WTC11 (cell line): ENCODE data around the gene ALOX12. TPM values are rescaled to one million over a fixed set of nuclear protein-coding genes. Genes with fewer than 3 reads are reported as not detected.

Source experiments
- ATAC-seq: fragments of 200-7000 bp; cut with Tn5 transposase; 2 replicates; pipeline ENCODE4 v1.10.0; 2021; ENCODE audit warnings: mild to moderate bottlenecking, moderate library complexity
- CTCF ChIA-PET: fragments of 300-600 bp; sonication (Branson Sonifier 250); formaldehyde crosslinking; loops from one replicate; lab custom pipeline; 2021; ENCODE audit warnings: antibody characterized with exemption; lab: Charles Lee
- POLR2A ChIA-PET: fragments of 350-600 bp; sonication (Branson Sonifier 250); formaldehyde crosslinking; loops from one replicate; lab custom pipeline; 2021; ENCODE audit warnings: antibody characterized with exemption; lab: Charles Lee
- DNase-seq: peaks from one replicate; pipeline ENCODE4 v3.0.0; 2021; ENCODE audit warnings: low spot score
- H3K27ac Mint-ChIP-seq: 2 replicates; pipeline ENCODE4 v1.8.0; 2021; ENCODE audit warnings: mixed read lengths
- H3K27me3 Mint-ChIP-seq: 2 replicates; pipeline ENCODE4 v1.8.0; 2021; ENCODE audit warnings: low read depth, mild to moderate bottlenecking, moderate library complexity, mixed read lengths
- H3K36me3 Mint-ChIP-seq: 2 replicates; pipeline ENCODE4 v1.8.0; 2021; ENCODE audit warnings: mixed read lengths
- H3K4me1 Mint-ChIP-seq: 2 replicates; pipeline ENCODE4 v1.8.0; 2022; ENCODE audit warnings: mixed read lengths
- H3K4me3 Mint-ChIP-seq: 2 replicates; pipeline ENCODE4 v1.8.0; 2021; ENCODE audit warnings: mild to moderate bottlenecking, moderate library complexity, mixed read lengths
- H3K9me3 Mint-ChIP-seq: 2 replicates; pipeline ENCODE4 v1.8.0; 2021; ENCODE audit warnings: mixed read lengths
- CREM ChIP-seq: sonication (generic); formaldehyde crosslinking; IDR thresholded peaks from 2 replicates; pipeline ENCODE4 v1.8.1; 2022; ENCODE audit warnings: mild to moderate bottlenecking, missing genetic modification reagents, moderate library complexity
- EMX1 ChIP-seq: fragments of 250-450 bp; sonication (Bioruptor Pico); IDR thresholded peaks from 2 replicates; pipeline ENCODE4 v1.8.0; 2021; ENCODE audit warnings: mild to moderate bottlenecking
- FOXJ3 ChIP-seq: sonication (generic); formaldehyde crosslinking; IDR thresholded peaks from 2 replicates; pipeline ENCODE4 v1.9.0; 2021; ENCODE audit warnings: missing genetic modification reagents, mild to moderate bottlenecking, borderline replicate concordance
- JUN ChIP-seq: sonication (generic); formaldehyde crosslinking; IDR thresholded peaks from 2 replicates; pipeline ENCODE4 v1.8.0; 2023; ENCODE audit warnings: mild to moderate bottlenecking, missing genetic modification reagents
- MXD4 ChIP-seq: fragments of 250-450 bp; sonication (Bioruptor Pico); IDR thresholded peaks from 2 replicates; pipeline ENCODE4 v1.8.0; 2021; ENCODE audit warnings: mild to moderate bottlenecking, moderate library complexity, borderline replicate concordance
- MYBL2 ChIP-seq: sonication (generic); formaldehyde crosslinking; IDR thresholded peaks from 2 replicates; pipeline ENCODE4 v1.8.1; 2023; ENCODE audit warnings: mild to moderate bottlenecking, moderate library complexity, missing genetic modification reagents
- NR2C2 ChIP-seq: sonication (generic); formaldehyde crosslinking; IDR thresholded peaks from 2 replicates; pipeline ENCODE4 v1.8.0; 2022; ENCODE audit warnings: mild to moderate bottlenecking, missing genetic modification reagents
- PRDM15 ChIP-seq: sonication (generic); formaldehyde crosslinking; IDR thresholded peaks from 2 replicates; pipeline ENCODE4 v1.8.0; 2022; ENCODE audit warnings: missing genetic modification reagents
- SP1 ChIP-seq: sonication (generic); formaldehyde crosslinking; conservative IDR thresholded peaks from 2 replicates; pipeline ENCODE4 v1.8.1; 2022; ENCODE audit warnings: missing genetic modification reagents
- TEAD4 ChIP-seq: sonication (generic); formaldehyde crosslinking; IDR thresholded peaks from 2 replicates; pipeline ENCODE4 v1.8.0; 2022; ENCODE audit warnings: mild to moderate bottlenecking, missing genetic modification reagents
- USF1 ChIP-seq: sonication (generic); formaldehyde crosslinking; IDR thresholded peaks from 2 replicates; pipeline ENCODE4 v1.8.0; 2022; ENCODE audit warnings: mild to moderate bottlenecking, missing genetic modification reagents
- ZNF138 ChIP-seq: sonication (generic); formaldehyde crosslinking; conservative IDR thresholded peaks from 2 replicates; pipeline ENCODE4 v1.8.1; 2022; ENCODE audit warnings: mild to moderate bottlenecking, moderate library complexity, missing genetic modification reagents
- ZNF263 ChIP-seq: sonication (generic); formaldehyde crosslinking; IDR thresholded peaks from 2 replicates; pipeline ENCODE4 v1.8.1; 2022; ENCODE audit warnings: low read depth, mild to moderate bottlenecking, moderate library complexity, missing genetic modification reagents
- total RNA-seq: library from RNA; stranded (reverse); gene quantifications from 3 replicates; pipeline ENCODE4 v1.2.3, GENCODE V29; 2021
- TF ChIP-seq, protein P1 (sequence below): sonication (generic); formaldehyde crosslinking; conservative IDR thresholded peaks from 2 replicates; pipeline ENCODE4 v1.8.1; 2023; ENCODE audit warnings: mild to moderate bottlenecking, low read depth, missing genetic modification reagents, moderate library complexity
- TF ChIP-seq, protein P2 (sequence below): fragments of 250-450 bp; sonication (Bioruptor Pico); conservative IDR thresholded peaks from 2 replicates; pipeline ENCODE4 v1.9.0; 2021; ENCODE audit warnings: mild to moderate bottlenecking

Gene ALOX12
- total RNA-seq, 1 experiment from 2014 or later: 1.9 TPM

GRCh38 chr17:7029096-7029495 is 33.2 kb downstream of the ALOX12 start (continued):
- TF ChIP-seq, protein P1, sequence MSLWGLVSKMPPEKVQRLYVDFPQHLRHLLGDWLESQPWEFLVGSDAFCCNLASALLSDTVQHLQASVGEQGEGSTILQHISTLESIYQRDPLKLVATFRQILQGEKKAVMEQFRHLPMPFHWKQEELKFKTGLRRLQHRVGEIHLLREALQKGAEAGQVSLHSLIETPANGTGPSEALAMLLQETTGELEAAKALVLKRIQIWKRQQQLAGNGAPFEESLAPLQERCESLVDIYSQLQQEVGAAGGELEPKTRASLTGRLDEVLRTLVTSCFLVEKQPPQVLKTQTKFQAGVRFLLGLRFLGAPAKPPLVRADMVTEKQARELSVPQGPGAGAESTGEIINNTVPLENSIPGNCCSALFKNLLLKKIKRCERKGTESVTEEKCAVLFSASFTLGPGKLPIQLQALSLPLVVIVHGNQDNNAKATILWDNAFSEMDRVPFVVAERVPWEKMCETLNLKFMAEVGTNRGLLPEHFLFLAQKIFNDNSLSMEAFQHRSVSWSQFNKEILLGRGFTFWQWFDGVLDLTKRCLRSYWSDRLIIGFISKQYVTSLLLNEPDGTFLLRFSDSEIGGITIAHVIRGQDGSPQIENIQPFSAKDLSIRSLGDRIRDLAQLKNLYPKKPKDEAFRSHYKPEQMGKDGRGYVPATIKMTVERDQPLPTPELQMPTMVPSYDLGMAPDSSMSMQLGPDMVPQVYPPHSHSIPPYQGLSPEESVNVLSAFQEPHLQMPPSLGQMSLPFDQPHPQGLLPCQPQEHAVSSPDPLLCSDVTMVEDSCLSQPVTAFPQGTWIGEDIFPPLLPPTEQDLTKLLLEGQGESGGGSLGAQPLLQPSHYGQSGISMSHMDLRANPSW (CRISPR knock-in tag): no peak
- no peak for TF ChIP-seq ZNF263 (CRISPR knock-in tag)

DNA sequence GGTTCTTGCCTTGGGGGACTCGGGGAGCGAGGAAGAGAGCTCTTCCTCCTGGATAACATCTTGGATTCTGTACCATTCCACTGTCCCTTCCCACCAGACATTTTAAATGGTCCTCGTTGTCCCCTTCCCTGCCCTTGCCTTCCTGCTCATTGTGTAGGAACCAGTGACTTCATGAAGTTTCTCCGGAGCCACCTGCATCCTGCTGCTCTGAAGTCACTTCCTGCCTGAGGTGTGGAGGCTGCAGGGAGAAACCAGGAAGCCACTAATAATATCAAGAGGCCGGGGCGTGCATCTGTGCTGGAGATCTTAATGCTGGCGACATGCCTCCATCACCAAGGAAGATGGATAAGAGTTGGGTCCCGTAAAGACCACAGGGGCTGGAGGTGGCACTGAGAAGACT is 33.8 kb downstream of the ALOX12 start:
- ChIA-PET POLR2A (no interaction called here), CTCF (no interaction called here)
- TF ChIP-seq SP1 (no peak), JUN (CRISPR knock-in tag) (no peak), MXD4 (CRISPR knock-in tag) (no peak), CREM (CRISPR knock-in tag) (no peak), EMX1 (CRISPR knock-in tag) (no peak), PRDM15 (CRISPR knock-in tag) (no peak)
- TF ChIP-seq, protein P2, sequence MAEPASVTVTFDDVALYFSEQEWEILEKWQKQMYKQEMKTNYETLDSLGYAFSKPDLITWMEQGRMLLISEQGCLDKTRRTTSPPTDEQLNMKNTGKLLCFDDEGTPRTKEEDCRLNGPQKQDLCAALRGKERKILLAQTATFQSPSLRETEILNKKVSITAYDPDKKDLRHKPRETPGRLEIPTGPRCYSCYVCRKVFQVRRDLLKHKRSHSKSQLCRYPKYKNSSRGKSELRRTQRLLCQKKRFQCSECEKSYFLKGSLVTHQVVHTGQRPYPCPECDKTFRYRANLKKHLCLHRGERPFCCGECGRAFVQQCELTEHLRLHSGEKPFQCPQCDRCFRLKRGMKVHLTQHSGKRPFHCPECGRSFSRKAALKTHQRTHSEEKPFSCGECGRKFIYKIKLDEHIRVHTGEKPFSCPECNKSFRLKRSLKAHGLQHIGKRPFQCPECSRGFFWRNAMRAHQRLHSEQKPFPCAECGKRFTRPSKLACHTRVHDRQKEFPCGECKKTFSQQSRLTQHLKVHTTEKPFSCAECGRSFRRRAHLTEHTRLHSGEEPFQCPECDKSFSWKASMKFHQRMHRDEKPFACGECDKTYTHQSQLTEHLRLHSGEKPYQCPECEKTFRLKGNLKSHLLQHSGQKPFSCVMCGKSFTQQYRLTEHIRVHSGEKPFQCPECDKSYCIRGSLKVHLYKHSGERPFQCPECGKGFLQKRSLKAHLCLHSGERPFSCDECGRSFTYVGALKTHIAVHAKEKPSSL: no peak
- no peak for DNase-seq
- Mint-ChIP-seq H3K36me3 (peaks cover 22% of the 10 kb centered on the region), H3K4me3 (no peak overlapping the region), H3K27ac (no peak overlapping the region), H3K27me3 (peaks cover 16% of the 10 kb centered on the region), H3K4me1 (peaks cover 8% of the 10 kb centered on the region; the same call in 1 of the 2 replicates), H3K9me3 (no peaks in the 10 kb centered on the region)
- no peak for ATAC-seq

GRCh38 chr17:7034955-7035590 is 39.2 kb downstream of the ALOX12 start:
- Mint-ChIP-seq H3K4me1 (peaks cover 20% of the 10 kb centered on the region), H3K9me3 (no peaks in the 10 kb centered on the region), H3K36me3 (peaks cover 2% of the 10 kb centered on the region), H3K27me3 (peaks cover 21% of the 10 kb centered on the region), H3K4me3 (peak overlapping the region; percentile 94)
- ATAC-seq: no peak
- POLR2A ChIA-PET: interaction anchor here (0.8 to 1.2 kb wide), 8 partner anchors 9 to 302 kb away, joined by 3 to 10 read pairs (median 4); partner anchors contain the start of genes ACADVL, BCL6B and DLG4
- TF ChIP-seq USF1 (no peak), FOXJ3 (CRISPR knock-in tag) (no peak), MYBL2 (CRISPR knock-in tag) (no peak), NR2C2 (CRISPR knock-in tag) (no peak), ZNF138 (CRISPR knock-in tag) (no peak), TEAD4 (CRISPR knock-in tag) (no peak)
- TF ChIP-seq, all 79 proteins: peak for 0
- DNase-seq: no peak
- H3K27ac Mint-ChIP-seq: peak overlapping the region; percentile 58; the same call in 1 of the 2 replicates
- CTCF ChIA-PET: interaction anchor here (1.0 to 2.3 kb wide), 16 partner anchors 8 to 181 kb away, joined by 3 to 34 read pairs (median 6); partner anchors contain the start of gene BCL6B
